ENCODE results near the gene AGMO.

The AGMO gene

GRCh38 chr7:15341817-15342216 lies 220.0 kb downstream of the AGMO start:
- H3K27ac ChIP-seq: no peak overlapping the region
- no peaks in the 10 kb centered on the region for H4K20me1 ChIP-seq (ENCODE audit: insufficient read depth)
- no peak overlapping the region for H3K9ac ChIP-seq
- no peaks in the 10 kb centered on the region for H3K27me3 ChIP-seq (ENCODE audit: insufficient read depth, low read depth)
- no peaks in the 10 kb centered on the region for H3K36me3 ChIP-seq (ENCODE audit: insufficient read depth)
- no peak overlapping the region for H3K4me3 ChIP-seq (IDR thresholded peaks at IDR 0.05; ENCODE audit: insufficient read depth, low read depth, low read length)
- H2AFZ ChIP-seq (ENCODE audit: low read depth): no peak overlapping the region
- no peaks in the 10 kb centered on the region for H3K4me1 ChIP-seq (ENCODE audit: low read depth, poor library complexity, severe bottlenecking)
- no peak overlapping the region for H3K4me2 ChIP-seq
- no peaks in the 10 kb centered on the region for H3K79me2 ChIP-seq (ENCODE audit: insufficient read depth, low read depth)
- TF ChIP-seq CTCF (conservative IDR thresholded peaks at IDR 0.05; ENCODE audit: low read depth, low read length): no peak

GRCh38 chr7:15336146-15336545 lies 225.7 kb downstream of the AGMO start:
- no peak overlapping the region for H3K27ac ChIP-seq
- no peaks in the 10 kb centered on the region for H3K36me3 ChIP-seq (ENCODE audit: insufficient read depth)
- H2AFZ ChIP-seq (ENCODE audit: low read depth): no peak overlapping the region
- TF ChIP-seq CTCF (conservative IDR thresholded peaks at IDR 0.05; ENCODE audit: low read depth, low read length): no peak
- H3K27me3 ChIP-seq (ENCODE audit: insufficient read depth, low read depth): no peaks in the 10 kb centered on the region
- no peak overlapping the region for H3K4me3 ChIP-seq (IDR thresholded peaks at IDR 0.05; ENCODE audit: insufficient read depth, low read depth, low read length)
- H3K9ac ChIP-seq: no peak overlapping the region
- H3K4me2 ChIP-seq: no peak overlapping the region
- no peaks in the 10 kb centered on the region for H3K79me2 ChIP-seq (ENCODE audit: insufficient read depth, low read depth)
- no peaks in the 10 kb centered on the region for H4K20me1 ChIP-seq (ENCODE audit: insufficient read depth)
- no peaks in the 10 kb centered on the region for H3K4me1 ChIP-seq (ENCODE audit: low read depth, poor library complexity, severe bottlenecking)

- H3K4me1 ChIP-seq (ENCODE audit: low read depth, poor library complexity, severe bottlenecking): no peaks in the 10 kb centered on the region
- no peaks in the 10 kb centered on the region for H4K20me1 ChIP-seq (ENCODE audit: insufficient read depth)
- H3K27ac ChIP-seq: no peak overlapping the region
- H3K4me3 ChIP-seq (IDR thresholded peaks at IDR 0.05; ENCODE audit: insufficient read depth, low read depth, low read length): no peak overlapping the region
- H3K27me3 ChIP-seq (ENCODE audit: insufficient read depth, low read depth): no peaks in the 10 kb centered on the region
- H3K9ac ChIP-seq: no peak overlapping the region
- H3K4me2 ChIP-seq: no peak overlapping the region
- TF ChIP-seq CTCF (conservative IDR thresholded peaks at IDR 0.05; ENCODE audit: low read depth, low read length): no peak
- H3K79me2 ChIP-seq (ENCODE audit: insufficient read depth, low read depth): no peaks in the 10 kb centered on the region
- no peaks in the 10 kb centered on the region for H3K36me3 ChIP-seq (ENCODE audit: insufficient read depth)
- no peak overlapping the region for H2AFZ ChIP-seq (ENCODE audit: low read depth)
These were observed 226.4 kb downstream of the AGMO start for GRCh38 chr7:15335390-15335789.

- H3K27me3 ChIP-seq (ENCODE audit: insufficient read depth, low read depth): no peaks in the 10 kb centered on the region
- no peak overlapping the region for H3K4me2 ChIP-seq
- no peaks in the 10 kb centered on the region for H3K36me3 ChIP-seq (ENCODE audit: insufficient read depth)
- no peak overlapping the region for H2AFZ ChIP-seq (ENCODE audit: low read depth)
- no peaks in the 10 kb centered on the region for H3K79me2 ChIP-seq (ENCODE audit: insufficient read depth, low read depth)
- H3K4me3 ChIP-seq (IDR thresholded peaks at IDR 0.05; ENCODE audit: insufficient read depth, low read depth, low read length): no peak overlapping the region
- H3K4me1 ChIP-seq (ENCODE audit: low read depth, poor library complexity, severe bottlenecking): no peaks in the 10 kb centered on the region
- H3K9ac ChIP-seq: no peak overlapping the region
- no peaks in the 10 kb centered on the region for H4K20me1 ChIP-seq (ENCODE audit: insufficient read depth)
- TF ChIP-seq CTCF (conservative IDR thresholded peaks at IDR 0.05; ENCODE audit: low read depth, low read length): no peak
- no peak overlapping the region for H3K27ac ChIP-seq
These were observed 227.1 kb downstream of the AGMO start for GRCh38 chr7:15334536-15335263.
